ENCODE data around the gene OR2AK2. TPM values are rescaled to one million over a fixed set of nuclear protein-coding genes. Genes with fewer than 3 reads are reported as not detected.

The OR2AK2 gene
- total and polyA plus RNA-seq, 9 of the 15 experiments (the other 6 are each of a cell fraction or from before 2014, with no cell fraction given): 0.10 TPM; not detected in 8

DNA sequence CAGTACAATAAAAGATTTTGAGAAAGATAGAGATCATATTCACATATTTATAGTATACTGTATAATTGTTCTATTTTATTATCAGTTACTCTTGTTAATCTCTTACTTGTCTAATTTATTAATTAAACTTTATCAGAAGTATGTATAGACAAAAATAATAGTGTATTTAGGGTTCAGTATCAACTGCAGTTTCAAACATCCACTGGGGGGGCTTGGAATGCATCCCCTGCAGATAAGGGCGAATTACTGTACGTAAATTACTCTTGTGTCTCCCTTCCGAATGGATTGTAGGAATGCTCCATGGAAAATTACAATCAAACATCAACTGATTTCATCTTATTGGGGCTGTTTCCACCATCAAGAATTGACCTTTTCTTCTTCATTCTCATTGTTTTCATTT is 16.5 kb upstream of the OR2AK2 start, which contains the start of gene OR2L8 (continued):
- TF ChIP-seq, protein P1, sequence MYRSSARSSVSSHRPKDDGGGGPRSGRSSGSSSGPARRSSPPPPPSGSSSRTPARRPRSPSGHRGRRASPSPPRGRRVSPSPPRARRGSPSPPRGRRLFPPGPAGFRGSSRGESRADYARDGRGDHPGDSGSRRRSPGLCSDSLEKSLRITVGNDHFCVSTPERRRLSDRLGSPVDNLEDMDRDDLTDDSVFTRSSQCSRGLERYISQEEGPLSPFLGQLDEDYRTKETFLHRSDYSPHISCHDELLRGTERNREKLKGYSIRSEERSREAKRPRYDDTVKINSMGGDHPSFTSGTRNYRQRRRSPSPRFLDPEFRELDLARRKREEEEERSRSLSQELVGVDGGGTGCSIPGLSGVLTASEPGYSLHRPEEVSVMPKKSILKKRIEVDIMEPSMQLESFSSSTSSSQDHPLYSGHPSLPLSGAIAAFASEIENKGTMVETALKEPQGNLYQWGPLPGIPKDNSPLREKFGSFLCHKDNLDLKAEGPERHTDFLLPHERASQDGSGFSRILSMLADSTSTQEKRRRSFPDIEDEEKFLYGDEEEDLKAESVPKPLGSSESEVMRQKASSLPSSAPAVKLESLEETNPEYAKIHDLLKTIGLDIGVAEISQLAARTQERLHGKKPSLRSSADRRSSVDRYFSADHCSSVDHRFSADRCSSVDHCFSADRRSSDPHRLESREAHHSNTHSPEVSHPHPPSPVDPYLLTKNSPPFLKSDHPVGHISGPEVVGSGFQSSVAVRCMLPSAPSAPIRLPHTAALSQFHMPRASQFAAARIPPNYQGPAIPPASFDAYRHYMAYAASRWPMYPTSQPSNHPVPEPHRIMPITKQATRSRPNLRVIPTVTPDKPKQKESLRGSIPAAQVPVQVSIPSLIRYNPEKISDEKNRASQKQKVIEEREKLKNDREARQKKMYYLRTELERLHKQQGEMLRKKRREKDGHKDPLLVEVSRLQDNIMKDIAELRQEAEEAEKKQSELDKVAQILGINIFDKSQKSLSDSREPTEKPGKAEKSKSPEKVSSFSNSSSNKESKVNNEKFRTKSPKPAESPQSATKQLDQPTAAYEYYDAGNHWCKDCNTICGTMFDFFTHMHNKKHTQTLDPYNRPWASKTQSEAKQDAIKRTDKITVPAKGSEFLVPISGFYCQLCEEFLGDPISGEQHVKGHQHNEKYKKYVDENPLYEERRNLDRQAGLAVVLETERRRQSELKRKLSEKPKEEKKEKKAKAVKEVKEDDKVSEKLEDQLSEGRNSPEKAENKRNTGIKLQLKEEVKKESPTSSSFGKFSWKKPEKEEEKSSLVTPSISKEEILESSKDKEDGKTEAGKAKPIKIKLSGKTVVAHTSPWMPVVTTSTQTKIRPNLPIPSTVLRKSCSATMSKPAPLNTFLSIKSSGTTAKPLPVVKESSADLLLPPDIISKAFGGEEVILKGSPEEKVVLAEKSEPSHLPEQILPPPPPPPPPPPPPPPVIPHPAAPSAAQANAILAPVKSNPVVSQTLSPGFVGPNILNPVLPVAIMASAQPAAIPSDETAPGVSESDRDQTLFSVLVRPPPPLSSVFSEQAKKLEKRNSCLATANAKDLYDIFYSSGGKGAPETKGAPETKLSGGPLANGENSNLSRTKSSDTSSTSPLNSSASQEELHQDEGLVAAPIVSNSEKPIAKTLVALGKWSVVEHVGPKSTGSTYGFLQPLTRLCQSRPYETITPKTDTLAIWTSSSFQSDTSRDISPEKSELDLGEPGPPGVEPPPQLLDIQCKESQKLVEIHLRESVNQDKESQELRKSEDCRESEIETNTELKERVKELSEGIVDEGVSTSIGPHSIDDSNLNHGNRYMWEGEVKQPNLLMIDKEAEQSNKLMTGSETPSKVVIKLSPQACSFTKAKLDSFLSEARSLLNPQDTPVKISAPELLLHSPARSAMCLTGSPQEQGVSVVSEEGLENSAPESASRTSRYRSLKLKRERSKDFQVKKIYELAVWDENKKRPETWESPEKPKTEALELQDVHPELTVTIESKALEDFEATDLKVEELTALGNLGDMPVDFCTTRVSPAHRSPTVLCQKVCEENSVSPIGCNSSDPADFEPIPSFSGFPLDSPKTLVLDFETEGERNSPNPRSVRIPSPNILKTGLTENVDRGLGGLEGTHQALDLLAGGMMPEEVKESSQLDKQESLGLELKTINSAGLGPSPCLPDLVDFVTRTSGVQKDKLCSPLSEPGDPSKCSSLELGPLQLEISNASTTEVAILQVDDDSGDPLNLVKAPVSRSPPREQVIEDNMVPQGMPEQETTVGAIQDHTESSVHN (IDR thresholded peaks at IDR 0.05; ENCODE audit: borderline replicate concordance in 1 of 2, low read depth in 1 of 2): no peak
- TF ChIP-seq ZNF696 (CRISPR knock-in tag; conservative IDR thresholded peaks at IDR 0.05) (no peak), SRF (CRISPR knock-in tag; IDR thresholded peaks at IDR 0.05) (no peak), ZBTB33 (CRISPR knock-in tag; IDR thresholded peaks at IDR 0.05) (no peak)

All from K562 (cell line).